Islet precursor cell (in vitro differentiated cells): ENCODE data around the gene TBC1D16.

ENCODE experiments used
- DNase-seq: peaks from one replicate; pipeline ENCODE4 v3.0.0-alpha.2; 2018

Gene TBC1D16

GRCh38 chr17:80024206-80024972, 11.3 kb downstream of the TBC1D16 start:
- DNase-seq, result no peak

GRCh38 chr17:80023481-80024205, 12.0 kb downstream of the TBC1D16 start:
- DNase-seq, result no peak

- DNase-seq, result no peak
Measured at GRCh38 chr17:80021600-80021999, 14.1 kb downstream of the TBC1D16 start.

- no peak for DNase-seq
Measured at GRCh38 chr17:80018917-80019651, 16.6 kb downstream of the TBC1D16 start.

DNA sequence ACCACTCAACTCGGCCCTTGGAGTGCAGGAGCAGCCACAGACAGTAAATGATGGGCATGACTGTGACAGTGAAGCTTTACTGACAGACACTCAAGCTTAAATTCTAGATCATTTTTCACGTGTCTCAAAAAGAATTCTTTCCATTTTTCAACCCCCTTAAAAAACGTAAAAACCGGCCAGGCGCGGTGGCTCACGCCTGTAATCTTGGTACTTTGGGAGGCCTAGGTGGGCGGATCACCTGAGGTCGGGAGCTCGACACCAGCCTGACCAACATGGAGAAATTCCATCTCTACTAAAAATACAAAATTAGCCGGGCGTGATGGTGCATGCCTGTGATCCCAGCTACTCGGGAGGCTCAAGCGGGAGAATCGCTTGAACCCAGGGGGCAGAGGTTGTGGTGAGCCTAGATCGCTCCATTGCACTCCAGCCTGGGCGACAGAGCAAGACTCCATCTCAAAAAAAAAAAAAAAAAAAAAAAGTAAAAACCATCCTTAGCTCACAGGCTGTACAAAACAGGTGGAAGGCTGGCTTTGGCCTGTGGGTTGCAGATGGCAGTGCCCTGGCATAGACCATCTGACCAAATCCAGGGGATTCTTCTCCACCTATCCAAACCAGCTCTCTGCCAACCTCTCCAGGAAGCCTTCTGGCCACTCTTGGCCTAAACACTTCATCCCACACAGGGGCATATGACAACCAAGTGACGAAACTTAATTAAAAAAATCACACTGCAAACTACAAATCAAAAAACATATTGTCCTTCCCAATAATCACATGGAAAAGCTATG, 18.3 kb downstream of the TBC1D16 start:
- DNase-seq, result no peak

- no peak for DNase-seq
Measured at GRCh38 chr17:80012765-80013741, 22.6 kb downstream of the TBC1D16 start.

GRCh38 chr17:80011989-80012555, 23.6 kb downstream of the TBC1D16 start:
- DNase-seq, result no peak

DNA sequence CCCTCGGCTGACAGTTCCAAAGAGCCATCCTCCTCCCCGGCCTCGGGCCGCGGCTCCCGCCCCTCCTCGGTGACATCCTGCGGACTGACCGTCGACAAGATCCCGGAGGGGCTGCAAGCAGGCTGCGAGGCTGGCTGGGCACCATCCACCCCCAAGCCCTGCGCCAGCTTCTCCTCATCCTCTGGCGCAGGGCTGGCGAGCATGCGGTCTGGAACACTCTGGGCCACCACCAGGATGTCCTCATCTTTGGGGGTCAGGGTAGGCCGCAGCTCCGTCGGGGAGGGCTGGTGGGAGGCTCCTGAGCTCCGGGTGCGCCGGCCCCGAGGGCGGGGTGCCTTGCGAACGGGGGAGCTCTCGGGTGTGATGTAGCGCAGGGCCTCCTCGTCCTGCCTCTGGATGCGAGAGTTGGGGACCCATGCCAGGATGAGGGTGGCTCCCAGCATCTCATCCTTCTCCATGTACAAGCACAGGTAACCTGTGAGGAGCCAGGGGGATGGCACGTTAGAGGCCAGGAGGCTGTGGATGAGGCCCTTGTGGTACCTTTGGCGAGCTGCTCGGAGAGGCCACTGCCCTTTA, 25.3 kb downstream of the TBC1D16 start:
- no peak for DNase-seq

DNA sequence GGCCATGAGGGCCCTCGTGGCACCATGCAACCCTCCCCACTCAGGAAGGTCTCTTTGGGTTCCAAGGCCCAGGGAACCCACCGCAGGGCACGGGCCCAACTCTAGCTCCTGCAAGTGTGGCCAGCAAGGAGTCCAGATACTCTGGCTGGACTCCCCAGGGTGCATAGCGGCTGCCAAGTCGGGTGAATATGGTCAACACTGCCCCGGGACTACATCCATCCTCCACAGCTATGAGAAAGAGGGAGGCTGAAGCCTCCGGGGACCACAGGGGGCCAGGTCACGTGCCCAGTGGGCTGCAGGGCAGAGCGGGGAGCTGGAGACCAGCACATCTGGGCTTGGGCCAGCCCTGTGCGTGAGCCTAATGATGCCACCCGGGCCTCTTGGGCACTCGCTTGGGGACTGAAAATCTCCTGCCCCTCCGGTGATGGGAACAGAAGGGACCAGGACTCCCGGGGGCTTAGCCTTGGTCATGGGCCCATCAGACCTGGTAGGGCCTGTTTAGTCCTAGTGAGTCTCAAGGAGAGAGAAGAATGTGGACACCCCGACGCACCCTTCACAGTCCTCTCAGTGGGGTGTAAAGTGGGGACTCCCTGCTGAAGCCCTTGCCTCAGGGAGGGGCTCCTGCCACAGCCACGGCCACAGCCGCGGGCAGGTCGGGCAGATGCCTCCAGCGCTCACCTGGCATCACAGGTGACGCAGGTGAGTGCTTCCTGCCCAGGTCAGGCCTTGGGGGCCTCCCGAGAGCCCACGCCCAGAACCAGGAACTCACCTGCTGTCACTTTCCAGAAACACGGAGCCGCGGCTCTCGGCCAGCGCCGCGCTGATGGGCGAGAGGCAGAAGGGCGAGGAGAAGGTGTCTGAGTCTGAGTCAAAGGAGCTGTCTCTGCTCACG, 26.0 kb downstream of the TBC1D16 start:
- no peak for DNase-seq

GRCh38 chr17:80008848-80009247, 26.8 kb downstream of the TBC1D16 start:
- no peak for DNase-seq

DNA sequence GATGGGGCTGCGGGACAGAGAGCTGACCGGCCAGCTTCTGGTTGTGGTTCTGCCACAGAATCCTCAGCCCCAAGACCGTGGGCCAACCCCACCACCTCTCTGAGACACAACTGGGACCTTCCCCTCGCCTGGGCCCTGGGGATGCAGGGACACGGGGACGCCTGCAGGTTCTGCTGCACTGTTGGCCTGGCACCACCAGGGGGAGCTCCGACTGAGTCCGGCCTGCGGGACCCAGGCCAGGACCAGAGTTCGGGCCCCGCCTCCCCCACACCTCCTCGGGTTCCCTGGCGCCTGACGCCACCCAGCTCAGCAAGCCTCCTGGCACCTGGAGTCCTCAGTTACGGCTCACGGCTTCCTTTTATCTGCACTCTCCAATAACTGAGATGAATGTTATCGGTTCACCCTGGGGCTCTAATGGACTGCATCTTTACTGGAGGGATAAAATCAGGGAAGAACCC, 27.3 kb downstream of the TBC1D16 start:
- DNase-seq, result peak; percentile 91

GRCh38 chr17:80007939-80008338, 27.7 kb downstream of the TBC1D16 start:
- no peak for DNase-seq

GRCh38 chr17:80006811-80007752, 28.6 kb downstream of the TBC1D16 start:
- no peak for DNase-seq

DNA sequence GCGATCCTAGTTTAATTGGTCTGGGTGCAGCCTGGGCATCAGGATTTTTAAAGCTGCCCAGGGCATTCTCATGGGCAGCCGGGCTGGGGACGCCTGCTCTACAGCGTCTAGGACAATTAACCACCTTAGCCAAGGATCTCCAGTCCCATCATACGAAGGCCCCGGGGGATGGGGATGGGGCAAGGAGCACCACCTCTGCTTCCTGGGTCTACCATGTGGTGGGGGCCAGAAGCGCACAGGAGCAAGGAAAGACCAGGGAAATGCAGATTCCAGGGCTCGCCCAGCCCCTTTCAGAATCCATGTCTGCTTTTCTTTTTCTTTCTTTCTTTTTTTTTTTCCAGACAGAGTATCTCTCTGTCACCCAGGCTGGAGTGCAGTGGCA, 29.3 kb downstream of the TBC1D16 start:
- DNase-seq, result no peak

- DNase-seq, result peak; percentile 76
Measured at GRCh38 chr17:80005360-80006338, 30.0 kb downstream of the TBC1D16 start.

- no peak for DNase-seq
Measured at GRCh38 chr17:80003969-80004368, 31.7 kb downstream of the TBC1D16 start.
